Measurements from ENCODE around the gene CRB3. TPM values are rescaled to one million over a fixed set of nuclear protein-coding genes. Genes with fewer than 3 reads are reported as not detected.
A peak's percentile ranks its signal among the peaks of the same experiment; 100 is the strongest.

CRB3 gene
- total and polyA plus RNA-seq, 4 donors, result 0.38 to 13.9 TPM; not detected in 2

GRCh38 chr19:6472713-6473112, 8.6 kb downstream of the CRB3 start:
- intact Hi-C loops (cut with DNase I), result no loop called here
- H3K27me3 ChIP-seq (ENCODE audit: control insufficient read depth in 1 of 2, insufficient read depth in 2 of 2, low read length in 1 of 2), result peaks cover 0 to 1% of the 10 kb centered on the region in 2 donors
- ATAC-seq (ENCODE audit: low FRiP score) (no peak), DNase-seq (no peak)
- no peaks in the 10 kb centered on the region for H3K36me3 ChIP-seq (ENCODE audit: control insufficient read depth in 1 of 2, insufficient read depth in 2 of 2, low read length in 1 of 2)
- H3K4me1 ChIP-seq (ENCODE audit: control insufficient read depth in 1 of 2, insufficient read depth in 2 of 2, low read length in 2 of 2), result no peaks in the 10 kb centered on the region
- H3K4me3 ChIP-seq (ENCODE audit: low read length in 2 of 2), result no peak overlapping the region
- 64% methylated on average over 4 of the region's 4 CpGs for WGBS, 2 donors
- no peaks in the 10 kb centered on the region for H3K9me3 ChIP-seq (ENCODE audit: control insufficient read depth, low read length)
- no peak overlapping the region for H3K27ac ChIP-seq (ENCODE audit: low read depth in 1 of 2, low read length in 2 of 2)

GRCh38 chr19:6473647-6474046, 9.6 kb downstream of the CRB3 start:
- 73 to 79% methylated on average over 9 of the region's 9 CpGs for WGBS, 2 donors
- H3K4me1 ChIP-seq (ENCODE audit: control insufficient read depth in 1 of 2, insufficient read depth in 2 of 2, low read length in 2 of 2), result no peaks in the 10 kb centered on the region
- peaks cover 0 to 1% of the 10 kb centered on the region in 2 donors for H3K27me3 ChIP-seq (ENCODE audit: control insufficient read depth in 1 of 2, insufficient read depth in 2 of 2, low read length in 1 of 2)
- intact Hi-C loops (cut with DNase I), result no loop called here
- no peaks in the 10 kb centered on the region for H3K36me3 ChIP-seq (ENCODE audit: control insufficient read depth in 1 of 2, insufficient read depth in 2 of 2, low read length in 1 of 2)
- no peak overlapping the region for H3K27ac ChIP-seq (ENCODE audit: low read depth in 1 of 2, low read length in 2 of 2)
- no peak for ATAC-seq (ENCODE audit: low FRiP score)
- no peak for DNase-seq
- H3K4me3 ChIP-seq (ENCODE audit: low read length in 2 of 2), result no peak overlapping the region
- no peaks in the 10 kb centered on the region for H3K9me3 ChIP-seq (ENCODE audit: control insufficient read depth, low read length)

DNA sequence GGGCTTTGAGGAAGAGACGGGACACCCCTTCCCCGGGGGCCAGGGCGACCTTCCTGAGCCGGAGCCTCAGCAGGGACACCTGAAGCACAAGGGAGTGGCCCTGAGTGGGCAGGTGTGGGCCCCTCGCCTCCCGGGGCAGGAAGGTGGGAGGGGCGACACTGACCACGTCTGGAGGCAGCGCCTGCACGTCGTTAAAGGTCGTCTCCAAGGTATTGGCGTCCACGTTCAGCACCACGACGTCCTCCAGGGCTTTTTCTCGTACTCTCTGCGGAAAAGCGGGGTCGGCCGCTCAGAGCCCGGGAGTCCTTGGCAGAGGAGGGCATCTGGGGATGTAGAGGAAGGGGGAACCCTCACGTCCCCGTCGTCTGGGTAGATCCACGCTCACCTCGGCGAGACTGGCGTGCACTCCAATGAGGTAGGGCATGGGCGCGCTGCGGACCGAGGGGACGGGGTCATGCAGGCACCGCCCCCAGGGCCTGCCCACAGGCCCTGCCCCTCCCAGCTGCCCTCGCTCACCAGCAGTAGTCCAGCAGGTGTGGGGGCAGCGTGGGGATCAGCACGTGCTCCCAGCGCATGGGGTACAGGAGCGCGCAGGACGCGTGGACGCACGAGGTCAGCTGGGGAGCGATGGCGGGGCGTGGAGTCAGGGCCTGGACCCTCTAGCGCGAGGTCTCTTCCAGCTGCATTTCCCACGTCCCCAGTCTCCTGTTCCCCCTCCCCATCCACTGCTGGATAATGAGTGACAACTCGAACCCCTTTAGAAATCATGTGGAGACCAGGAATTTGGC, 11.4 kb downstream of the CRB3 start:
- H3K36me3 ChIP-seq (ENCODE audit: control insufficient read depth in 1 of 2, insufficient read depth in 2 of 2, low read length in 1 of 2), result no peaks in the 10 kb centered on the region
- intact Hi-C loops (cut with DNase I), result no loop called here
- no peaks in the 10 kb centered on the region for H3K4me1 ChIP-seq (ENCODE audit: control insufficient read depth in 1 of 2, insufficient read depth in 2 of 2, low read length in 2 of 2)
- 5 to 7% methylated on average over 50 to 52 of the region's 52 CpGs for WGBS, 2 donors
- H3K9me3 ChIP-seq (ENCODE audit: control insufficient read depth, low read length), result no peaks in the 10 kb centered on the region
- H3K4me3 ChIP-seq (ENCODE audit: low read length in 2 of 2), result no peak overlapping the region
- ATAC-seq (ENCODE audit: low FRiP score) (no peak), DNase-seq (no peak)
- H3K27ac ChIP-seq (ENCODE audit: low read depth in 1 of 2, low read length in 2 of 2), result no peak overlapping the region
- H3K27me3 ChIP-seq (ENCODE audit: control insufficient read depth in 1 of 2, insufficient read depth in 2 of 2, low read length in 1 of 2), result peaks cover 0 to 1% of the 10 kb centered on the region in 2 donors

DNA sequence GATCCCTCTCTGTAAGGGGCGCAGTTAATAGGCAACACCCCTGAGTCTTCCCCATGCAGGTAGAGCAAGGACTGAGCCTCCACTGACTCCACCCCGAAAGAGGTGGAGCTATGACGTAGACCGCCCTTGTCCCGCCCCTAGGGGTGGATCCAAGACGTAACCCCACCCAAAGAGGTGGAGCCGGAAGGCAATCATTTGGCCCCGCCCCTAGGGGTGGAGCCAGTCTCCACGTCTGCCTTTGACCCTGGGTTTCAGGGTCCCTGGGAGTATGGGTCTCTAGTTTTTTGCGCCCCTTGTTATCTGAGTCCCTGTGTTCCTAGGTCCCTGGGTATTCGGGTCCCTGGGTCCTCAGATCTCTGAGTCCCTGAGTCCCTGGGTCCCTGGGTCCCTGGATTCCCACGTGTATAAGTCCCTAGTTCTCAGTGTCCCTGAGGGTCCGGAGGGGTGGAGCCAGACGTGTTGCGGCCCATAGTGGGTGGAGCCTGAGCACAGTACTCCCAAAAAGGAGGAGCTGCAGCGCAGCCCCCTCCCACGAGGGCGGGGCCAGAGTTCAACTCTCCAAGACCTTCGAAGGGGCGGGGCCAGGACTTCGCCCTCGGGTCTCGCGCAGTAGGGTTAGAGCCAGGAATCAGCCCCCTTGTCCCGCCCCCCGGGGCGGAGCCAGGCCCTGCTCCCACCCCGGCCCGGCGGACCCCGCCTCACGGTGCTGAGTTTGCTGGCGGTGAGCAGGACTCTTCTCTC, 12.3 kb downstream of the CRB3 start:
- Histone ChIP-seq H3K4me3 (ENCODE audit: low read length in 2 of 2) (no peak overlapping the region), H3K27ac (ENCODE audit: low read depth in 1 of 2, low read length in 2 of 2) (no peak overlapping the region), H3K9me3 (ENCODE audit: control insufficient read depth, low read length) (no peaks in the 10 kb centered on the region), H3K4me1 (ENCODE audit: control insufficient read depth in 1 of 2, insufficient read depth in 2 of 2, low read length in 2 of 2) (no peaks in the 10 kb centered on the region), H3K27me3 (ENCODE audit: control insufficient read depth in 1 of 2, insufficient read depth in 2 of 2, low read length in 1 of 2) (peaks cover 0 to 1% of the 10 kb centered on the region in 2 donors), H3K36me3 (ENCODE audit: control insufficient read depth in 1 of 2, insufficient read depth in 2 of 2, low read length in 1 of 2) (no peaks in the 10 kb centered on the region)
- intact Hi-C loops (cut with DNase I), result no loop called here
- 1 to 6% methylated on average over 26 to 33 of the region's 33 CpGs for WGBS, 2 donors
- DNase-seq, result peak; percentile 63 to 81
- ATAC-seq (ENCODE audit: low FRiP score), result no peak

- Histone ChIP-seq H3K4me1 (ENCODE audit: control insufficient read depth in 1 of 2, insufficient read depth in 2 of 2, low read length in 2 of 2) (no peaks in the 10 kb centered on the region), H3K27ac (ENCODE audit: low read depth in 1 of 2, low read length in 2 of 2) (no peak overlapping the region), H3K36me3 (ENCODE audit: control insufficient read depth in 1 of 2, insufficient read depth in 2 of 2, low read length in 1 of 2) (no peaks in the 10 kb centered on the region), H3K4me3 (ENCODE audit: low read length in 2 of 2) (no peak overlapping the region), H3K27me3 (ENCODE audit: control insufficient read depth in 1 of 2, insufficient read depth in 2 of 2, low read length in 1 of 2) (peaks cover 0 to 1% of the 10 kb centered on the region in 2 donors), H3K9me3 (ENCODE audit: control insufficient read depth, low read length) (no peaks in the 10 kb centered on the region)
- ATAC-seq (ENCODE audit: low FRiP score) (no peak), DNase-seq (no peak)
- intact Hi-C loops (cut with DNase I), result no loop called here
- 9% methylated on average over 20 to 29 of the region's 29 CpGs for WGBS, 2 donors
These were observed 12.9 kb downstream of the CRB3 start for GRCh38 chr19:6476896-6477431.

GRCh38 chr19:6478815-6479214, 14.7 kb downstream of the CRB3 start:
- Histone ChIP-seq H3K36me3 (ENCODE audit: control insufficient read depth in 1 of 2, insufficient read depth in 2 of 2, low read length in 1 of 2) (no peaks in the 10 kb centered on the region), H3K9me3 (ENCODE audit: control insufficient read depth, low read length) (no peaks in the 10 kb centered on the region), H3K27ac (ENCODE audit: low read depth in 1 of 2, low read length in 2 of 2) (no peak overlapping the region), H3K4me3 (ENCODE audit: low read length in 2 of 2) (no peak overlapping the region), H3K27me3 (ENCODE audit: control insufficient read depth in 1 of 2, insufficient read depth in 2 of 2, low read length in 1 of 2) (peaks cover 0 to 1% of the 10 kb centered on the region in 2 donors), H3K4me1 (ENCODE audit: control insufficient read depth in 1 of 2, insufficient read depth in 2 of 2, low read length in 2 of 2) (no peaks in the 10 kb centered on the region)
- no peak for ATAC-seq (ENCODE audit: low FRiP score)
- no peak for DNase-seq
- 83 to 84% methylated on average over 13 of the region's 13 CpGs for WGBS, 2 donors
- intact Hi-C loops (cut with DNase I), result no loop called here

- ATAC-seq (ENCODE audit: low FRiP score) (no peak), DNase-seq (no peak)
- Histone ChIP-seq H3K4me3 (ENCODE audit: low read length in 2 of 2) (no peak overlapping the region), H3K27me3 (ENCODE audit: control insufficient read depth in 1 of 2, insufficient read depth in 2 of 2, low read length in 1 of 2) (no peaks in the 10 kb centered on the region), H3K9me3 (ENCODE audit: control insufficient read depth, low read length) (no peaks in the 10 kb centered on the region), H3K36me3 (ENCODE audit: control insufficient read depth in 1 of 2, insufficient read depth in 2 of 2, low read length in 1 of 2) (no peaks in the 10 kb centered on the region), H3K27ac (ENCODE audit: low read depth in 1 of 2, low read length in 2 of 2) (no peak overlapping the region), H3K4me1 (ENCODE audit: control insufficient read depth in 1 of 2, insufficient read depth in 2 of 2, low read length in 2 of 2) (no peaks in the 10 kb centered on the region)
- WGBS, 2 donors, result 38 to 48% methylated on average over 7 of the region's 7 CpGs
- intact Hi-C loops (cut with DNase I), result no loop called here
These were observed 15.8 kb downstream of the CRB3 start for GRCh38 chr19:6479836-6480398.

DNA sequence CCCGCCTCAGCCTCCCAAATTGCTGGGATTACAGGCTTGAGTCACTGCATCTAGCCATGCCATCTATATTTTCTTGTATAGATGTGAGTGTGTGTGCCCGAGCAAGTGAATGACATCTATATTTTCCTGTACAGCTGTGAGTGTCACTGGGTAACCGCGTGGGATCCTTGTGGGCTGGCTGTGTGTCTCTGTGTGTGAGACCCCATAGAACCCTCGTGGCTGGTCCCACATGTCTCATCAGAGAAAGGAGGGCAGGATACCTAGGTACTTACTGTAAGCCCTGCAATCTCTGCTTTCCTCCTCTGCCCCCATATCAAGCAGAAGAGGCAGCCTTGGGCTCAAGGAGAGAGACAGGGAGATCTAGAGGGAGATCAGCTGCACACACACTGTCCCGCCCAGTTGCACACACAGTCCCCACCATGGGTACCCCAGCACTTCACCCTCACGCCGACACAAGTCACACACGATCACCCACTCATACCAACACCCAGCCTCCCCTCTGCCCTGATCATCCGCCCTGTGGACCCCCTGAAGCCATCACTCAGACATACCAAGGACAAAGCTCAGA, 16.9 kb downstream of the CRB3 start:
- no peak overlapping the region for H3K27ac ChIP-seq (ENCODE audit: low read depth in 1 of 2, low read length in 2 of 2)
- H3K9me3 ChIP-seq (ENCODE audit: control insufficient read depth, low read length), result no peaks in the 10 kb centered on the region
- ATAC-seq (ENCODE audit: low FRiP score) (no peak), DNase-seq (no peak)
- no peaks in the 10 kb centered on the region for H3K36me3 ChIP-seq (ENCODE audit: control insufficient read depth in 1 of 2, insufficient read depth in 2 of 2, low read length in 1 of 2)
- H3K4me3 ChIP-seq (ENCODE audit: low read length in 2 of 2), result no peak overlapping the region
- no peaks in the 10 kb centered on the region for H3K27me3 ChIP-seq (ENCODE audit: control insufficient read depth in 1 of 2, insufficient read depth in 2 of 2, low read length in 1 of 2)
- H3K4me1 ChIP-seq (ENCODE audit: control insufficient read depth in 1 of 2, insufficient read depth in 2 of 2, low read length in 2 of 2), result no peaks in the 10 kb centered on the region
- intact Hi-C loops (cut with DNase I), result no loop called here
- 78 to 79% methylated on average over 10 of the region's 10 CpGs for WGBS, 2 donors

All from aorta (tissue), 5 donors.